ENCODE measurements around the gene MYL11. TPM values are rescaled to one million over a fixed set of nuclear protein-coding genes. Genes with fewer than 3 reads are reported as not detected.
A peak's percentile ranks its signal among the peaks of the same experiment; 100 is the strongest.

Gene MYL11
- total RNA-seq, 4 donors from 2014 or later: not detected

DNA sequence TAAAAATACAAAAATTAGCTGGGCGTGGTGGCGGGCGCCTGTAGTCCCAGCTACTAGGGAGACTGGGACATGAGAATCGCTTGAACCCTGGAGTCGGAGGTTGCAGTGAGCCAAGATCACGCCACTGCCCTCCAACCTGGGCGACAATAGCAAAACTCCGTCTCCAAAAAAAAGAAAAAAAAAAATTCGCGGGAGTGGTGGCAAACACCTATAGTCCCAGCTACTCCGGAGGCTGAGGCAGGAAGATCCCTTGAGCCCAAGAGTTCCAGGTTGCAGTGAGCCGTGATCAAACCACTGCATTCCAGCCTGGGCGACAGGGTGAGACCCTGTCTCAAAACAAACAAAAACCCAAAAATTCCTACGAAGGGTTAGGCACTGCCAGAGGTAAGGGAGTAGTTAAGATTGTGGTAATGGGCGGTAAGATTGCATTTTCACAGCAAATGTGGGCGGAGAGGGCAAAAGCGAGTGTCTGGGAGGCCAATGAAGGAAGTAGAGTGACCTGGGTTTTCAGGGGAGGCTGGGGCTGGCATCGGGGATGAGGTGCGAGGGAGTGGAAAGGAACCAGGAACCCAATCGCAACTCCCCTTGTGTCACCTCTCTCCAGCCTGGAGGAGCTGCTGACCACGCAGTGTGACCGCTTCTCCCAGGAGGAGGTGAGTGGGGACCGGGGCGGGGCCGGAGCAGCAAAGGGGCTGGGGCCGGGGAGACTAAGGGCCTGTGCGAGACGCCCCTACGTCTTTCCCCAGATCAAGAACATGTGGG is 2.6 kb downstream of the MYL11 start:
- peak overlapping the region; percentile 51 to 73 (median 70) for H3K4me3 ChIP-seq
- DNase-seq: peak in 1 of 3 donors; percentile 57
- TF ChIP-seq POLR2A (IDR thresholded peaks at IDR 0.05): no peak

DNA sequence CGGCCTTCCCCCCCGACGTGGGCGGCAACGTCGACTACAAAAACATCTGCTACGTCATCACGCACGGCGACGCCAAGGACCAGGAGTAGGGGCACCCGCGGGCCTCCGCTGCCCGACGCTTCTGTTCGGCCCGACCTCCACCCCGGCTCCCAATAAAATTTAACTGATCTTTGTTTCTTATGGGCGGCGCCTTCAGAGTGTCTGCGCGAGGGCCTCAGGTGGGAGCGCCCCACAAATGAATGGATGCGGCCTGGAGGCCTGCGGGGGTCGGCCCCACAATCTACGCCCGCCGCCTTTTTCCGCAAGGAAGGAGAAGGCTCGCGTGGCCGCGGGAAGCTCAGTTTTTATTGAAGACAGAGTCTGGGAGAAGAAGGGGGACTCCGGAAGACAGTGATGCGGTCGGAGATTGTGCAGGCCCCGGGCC is 3.2 kb downstream of the MYL11 start:
- peak; percentile 91 to 96 (median 93) for DNase-seq
- H3K4me3 ChIP-seq: peak overlapping the region; percentile 51 to 73 (median 70)
- H3K4me1 ChIP-seq: peaks cover 0 to 24% (median 20%) of the 10 kb centered on the region in 4 donors
- H3K27me3 ChIP-seq: no peaks in the 10 kb centered on the region
- TF ChIP-seq POLR2A (IDR thresholded peaks at IDR 0.05): peak in 1 of 2 donors; percentile 38
- TF ChIP-seq, protein P1, sequence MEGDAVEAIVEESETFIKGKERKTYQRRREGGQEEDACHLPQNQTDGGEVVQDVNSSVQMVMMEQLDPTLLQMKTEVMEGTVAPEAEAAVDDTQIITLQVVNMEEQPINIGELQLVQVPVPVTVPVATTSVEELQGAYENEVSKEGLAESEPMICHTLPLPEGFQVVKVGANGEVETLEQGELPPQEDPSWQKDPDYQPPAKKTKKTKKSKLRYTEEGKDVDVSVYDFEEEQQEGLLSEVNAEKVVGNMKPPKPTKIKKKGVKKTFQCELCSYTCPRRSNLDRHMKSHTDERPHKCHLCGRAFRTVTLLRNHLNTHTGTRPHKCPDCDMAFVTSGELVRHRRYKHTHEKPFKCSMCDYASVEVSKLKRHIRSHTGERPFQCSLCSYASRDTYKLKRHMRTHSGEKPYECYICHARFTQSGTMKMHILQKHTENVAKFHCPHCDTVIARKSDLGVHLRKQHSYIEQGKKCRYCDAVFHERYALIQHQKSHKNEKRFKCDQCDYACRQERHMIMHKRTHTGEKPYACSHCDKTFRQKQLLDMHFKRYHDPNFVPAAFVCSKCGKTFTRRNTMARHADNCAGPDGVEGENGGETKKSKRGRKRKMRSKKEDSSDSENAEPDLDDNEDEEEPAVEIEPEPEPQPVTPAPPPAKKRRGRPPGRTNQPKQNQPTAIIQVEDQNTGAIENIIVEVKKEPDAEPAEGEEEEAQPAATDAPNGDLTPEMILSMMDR (IDR thresholded peaks at IDR 0.05): no peak
- H3K27ac ChIP-seq: peak overlapping the region; percentile 92 to 100 (median 98)
- H3K9me3 ChIP-seq: no peaks in the 10 kb centered on the region
- H3K36me3 ChIP-seq: no peaks in the 10 kb centered on the region

More for the DNA sequence above, 2.6 kb downstream of the MYL11 start:
- no peaks in the 10 kb centered on the region for H3K36me3 ChIP-seq
- peaks cover 0 to 24% (median 17%) of the 10 kb centered on the region in 4 donors for H3K4me1 ChIP-seq
- no peaks in the 10 kb centered on the region for H3K27me3 ChIP-seq
- no peaks in the 10 kb centered on the region for H3K9me3 ChIP-seq
- H3K27ac ChIP-seq: peak overlapping the region; percentile 92 to 100 (median 98)

DNA sequence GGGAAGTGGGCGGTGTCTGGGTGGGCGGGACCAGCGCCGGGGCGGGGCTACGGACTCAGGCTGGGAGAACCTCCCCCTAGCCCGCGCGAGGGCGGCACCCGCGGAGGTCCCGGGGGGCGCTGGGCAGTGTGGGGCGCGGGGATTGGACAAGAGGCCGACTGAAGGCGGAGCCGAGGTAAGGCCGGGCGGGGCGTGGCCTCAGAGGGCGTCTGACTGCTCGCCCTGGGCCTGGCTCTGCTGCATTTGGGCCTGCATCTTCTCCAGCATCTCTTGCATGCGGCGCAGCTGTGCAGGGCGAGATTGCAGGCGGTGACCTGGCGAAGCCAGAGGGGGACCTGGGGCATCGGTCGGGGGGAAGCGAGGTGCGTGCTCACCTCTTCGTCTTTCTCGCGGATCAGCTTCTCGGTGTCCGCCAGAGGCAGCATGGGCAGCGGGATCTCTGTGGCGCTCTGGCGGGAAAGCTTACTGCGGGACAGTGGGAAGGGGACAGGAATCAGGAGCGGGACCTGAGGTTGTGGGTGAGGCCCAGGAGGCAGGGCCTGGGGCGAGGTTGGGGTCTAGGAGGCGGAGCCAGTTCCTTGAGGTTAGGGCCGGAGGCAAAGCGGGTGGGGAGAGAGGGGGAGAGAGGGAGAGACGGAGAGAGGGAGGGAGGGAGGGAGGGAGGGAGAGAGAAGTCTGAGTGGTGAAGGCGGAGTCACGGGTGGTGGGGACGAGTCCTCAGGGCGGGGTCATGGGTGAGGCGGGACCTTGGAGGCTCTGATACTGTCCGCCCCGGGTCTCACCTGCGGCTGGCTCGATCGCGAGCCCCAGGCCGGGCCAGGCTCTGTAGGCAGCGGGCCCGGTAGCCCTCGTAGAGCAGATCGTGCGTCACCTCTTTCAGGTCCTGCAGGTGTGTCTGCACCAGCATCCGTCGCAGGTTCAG is 3.9 kb downstream of the MYL11 start:
- DNase-seq: peak; percentile 99 to 100 (median 99)
- Histone ChIP-seq H3K36me3 (no peaks in the 10 kb centered on the region), H3K4me3 (peak overlapping the region; percentile 51 to 73 (median 70)), H3K27me3 (no peaks in the 10 kb centered on the region), H3K27ac (peak overlapping the region; percentile 92 to 100 (median 98)), H3K9me3 (no peaks in the 10 kb centered on the region), H3K4me1 (peaks cover 0 to 24% (median 22%) of the 10 kb centered on the region in 4 donors)
- TF ChIP-seq POLR2A (IDR thresholded peaks at IDR 0.05): peak; percentile 54 to 64
- TF ChIP-seq, protein P1 (IDR thresholded peaks at IDR 0.05): peak in 4 of 6 experiments; percentile 5 to 38 (median 22)

DNA sequence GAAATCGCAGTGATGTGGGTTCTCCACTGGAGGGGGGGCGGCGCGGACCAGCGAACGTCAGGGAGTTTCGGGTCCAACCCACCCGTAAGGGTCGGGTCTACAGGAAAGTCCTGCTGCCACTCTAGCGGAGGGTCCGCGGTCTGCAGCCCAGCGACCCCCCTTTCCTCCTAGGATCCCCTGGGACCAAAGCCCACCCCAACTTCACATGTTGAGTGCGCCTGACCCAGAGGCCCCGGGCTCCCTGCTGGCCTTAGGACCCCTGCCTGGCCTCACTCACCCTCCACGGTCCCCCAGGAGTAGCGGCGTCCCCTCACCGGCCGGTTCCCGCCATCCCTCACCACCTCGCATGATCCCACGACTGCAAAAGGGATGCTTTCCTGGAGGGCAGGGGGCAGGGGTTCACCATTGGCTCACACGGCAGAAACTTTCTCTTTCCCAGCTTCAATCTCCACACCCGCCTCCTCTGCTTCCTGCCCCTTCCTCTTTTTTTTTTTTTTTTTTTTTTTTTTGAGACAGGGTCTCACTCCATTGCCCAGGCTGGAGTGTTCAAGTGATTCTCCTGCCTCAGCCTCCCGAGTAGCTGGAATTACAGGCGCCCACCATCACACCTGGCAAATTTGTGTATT is 4.7 kb downstream of the MYL11 start:
- Histone ChIP-seq H3K9me3 (no peaks in the 10 kb centered on the region), H3K36me3 (no peaks in the 10 kb centered on the region), H3K4me3 (peak overlapping the region; percentile 51 to 73 (median 70)), H3K4me1 (peaks cover 0 to 24% (median 22%) of the 10 kb centered on the region in 4 donors), H3K27me3 (no peaks in the 10 kb centered on the region), H3K27ac (peak overlapping the region; percentile 92 to 100 (median 98))
- no peak for DNase-seq
- TF ChIP-seq, protein P1 (IDR thresholded peaks at IDR 0.05): peak in 3 of 6 experiments; percentile 4 to 9 (median 7)
- TF ChIP-seq POLR2A (IDR thresholded peaks at IDR 0.05): no peak

DNA sequence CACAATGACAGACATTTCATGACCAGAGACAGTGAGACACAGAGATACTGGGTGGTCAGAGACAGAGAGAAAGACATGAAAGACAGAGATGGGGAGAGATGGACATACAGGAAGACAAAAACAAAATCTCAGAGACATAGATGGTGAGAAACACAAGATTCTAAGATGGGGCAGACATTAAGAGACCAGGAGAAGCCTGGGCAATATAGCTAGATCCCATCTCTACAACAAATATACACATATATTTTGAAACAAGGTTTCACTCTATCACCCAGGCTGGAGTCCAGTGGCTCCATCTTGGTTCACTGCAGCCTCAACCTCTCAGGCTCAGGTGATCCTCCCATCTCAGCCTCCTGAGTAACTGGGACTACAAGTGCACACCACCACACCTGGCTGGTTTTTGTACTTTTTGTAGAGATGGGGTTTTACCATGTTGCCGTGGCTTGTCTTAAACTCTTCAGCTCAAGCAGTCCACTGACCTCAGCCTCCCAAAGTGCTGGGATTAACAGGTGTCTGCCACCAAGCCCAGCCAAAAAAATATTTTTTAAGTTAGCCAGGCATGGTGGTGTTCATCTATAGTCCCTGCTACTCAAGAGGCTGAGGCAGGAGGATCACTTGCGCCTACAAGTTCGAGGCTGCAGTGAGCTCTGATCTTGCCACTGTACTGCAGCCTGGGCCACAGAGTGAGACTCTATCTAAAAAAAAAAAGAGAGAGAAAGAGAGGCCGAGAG is 5.6 kb downstream of the MYL11 start:
- H3K27ac ChIP-seq: peak overlapping the region in 1 of 4 donors; percentile 92
- no peak for DNase-seq
- no peak overlapping the region for H3K4me3 ChIP-seq
- no peaks in the 10 kb centered on the region for H3K36me3 ChIP-seq
- TF ChIP-seq POLR2A (IDR thresholded peaks at IDR 0.05): no peak
- TF ChIP-seq, protein P1 (IDR thresholded peaks at IDR 0.05): no peak
- H3K4me1 ChIP-seq: peaks cover 0 to 24% (median 22%) of the 10 kb centered on the region in 4 donors
- H3K27me3 ChIP-seq: no peaks in the 10 kb centered on the region
- no peaks in the 10 kb centered on the region for H3K9me3 ChIP-seq

Measured in Peyer's patch (tissue), 4 donors.